DND-41 (cell line): Measurements from ENCODE around the gene PRELID3B.

ENCODE experiments used
- EZH2 ChIP-seq: IDR thresholded peaks from 3 replicates; pipeline ENCODE4 v1.6.1; 2012; ENCODE audit warnings: borderline replicate concordance, low read depth, mild to moderate bottlenecking, moderate library complexity, low read length, inconsistent platforms; ENCODE audit not compliant: severe bottlenecking
- TF ChIP-seq, protein P1 (sequence below): IDR thresholded peaks from 2 replicates; pipeline ENCODE4 v1.5.1; 2012; ENCODE audit warnings: borderline replicate concordance, low read length, moderate library complexity, mild to moderate bottlenecking; ENCODE audit not compliant: poor library complexity, severe bottlenecking; ENCODE audit errors: extremely low read depth

DNA sequence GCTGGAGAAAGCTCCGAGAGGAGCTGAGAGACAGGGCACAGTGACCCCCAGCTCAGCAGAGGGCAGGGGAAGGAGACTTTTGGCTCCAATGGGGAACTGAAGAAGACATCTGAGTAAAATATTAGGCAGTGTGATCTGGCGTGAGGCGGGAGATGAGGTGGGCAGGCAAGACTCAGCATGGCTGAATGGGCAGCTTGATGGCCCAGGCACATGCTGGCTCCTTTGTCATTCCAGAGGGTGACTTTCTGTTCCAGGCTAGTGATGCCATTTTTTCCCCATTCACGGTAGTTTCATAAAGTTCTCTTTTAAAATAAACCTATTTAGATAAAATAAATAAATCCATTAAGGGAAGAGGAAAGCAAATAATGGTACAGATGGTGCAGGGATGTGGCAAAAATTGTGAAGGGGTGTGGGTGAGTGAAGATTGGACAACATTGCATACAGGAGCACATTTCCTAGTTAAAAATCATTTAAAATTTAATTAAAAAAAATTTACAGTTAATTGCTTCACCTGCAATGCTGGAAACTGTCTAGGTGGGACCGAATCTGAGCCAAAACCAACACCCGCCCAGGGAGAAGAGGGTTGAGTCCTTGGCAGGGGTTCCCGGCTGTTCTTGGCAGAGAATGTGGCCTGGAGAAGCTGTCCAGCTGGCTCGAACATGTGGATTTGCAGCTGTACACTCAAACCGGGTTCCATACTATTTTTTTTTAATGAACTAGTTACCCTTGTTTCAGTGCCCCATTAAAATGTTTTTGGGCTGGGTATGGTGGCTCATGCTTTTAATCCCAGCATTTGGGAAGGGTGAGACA lies 41.7 kb upstream of the PRELID3B start:
- TF ChIP-seq, protein P1, sequence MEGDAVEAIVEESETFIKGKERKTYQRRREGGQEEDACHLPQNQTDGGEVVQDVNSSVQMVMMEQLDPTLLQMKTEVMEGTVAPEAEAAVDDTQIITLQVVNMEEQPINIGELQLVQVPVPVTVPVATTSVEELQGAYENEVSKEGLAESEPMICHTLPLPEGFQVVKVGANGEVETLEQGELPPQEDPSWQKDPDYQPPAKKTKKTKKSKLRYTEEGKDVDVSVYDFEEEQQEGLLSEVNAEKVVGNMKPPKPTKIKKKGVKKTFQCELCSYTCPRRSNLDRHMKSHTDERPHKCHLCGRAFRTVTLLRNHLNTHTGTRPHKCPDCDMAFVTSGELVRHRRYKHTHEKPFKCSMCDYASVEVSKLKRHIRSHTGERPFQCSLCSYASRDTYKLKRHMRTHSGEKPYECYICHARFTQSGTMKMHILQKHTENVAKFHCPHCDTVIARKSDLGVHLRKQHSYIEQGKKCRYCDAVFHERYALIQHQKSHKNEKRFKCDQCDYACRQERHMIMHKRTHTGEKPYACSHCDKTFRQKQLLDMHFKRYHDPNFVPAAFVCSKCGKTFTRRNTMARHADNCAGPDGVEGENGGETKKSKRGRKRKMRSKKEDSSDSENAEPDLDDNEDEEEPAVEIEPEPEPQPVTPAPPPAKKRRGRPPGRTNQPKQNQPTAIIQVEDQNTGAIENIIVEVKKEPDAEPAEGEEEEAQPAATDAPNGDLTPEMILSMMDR: no peak
- no peak for TF ChIP-seq EZH2
